ENCODE data around the gene ALDH18A1.

ALDH18A1 gene

DNA sequence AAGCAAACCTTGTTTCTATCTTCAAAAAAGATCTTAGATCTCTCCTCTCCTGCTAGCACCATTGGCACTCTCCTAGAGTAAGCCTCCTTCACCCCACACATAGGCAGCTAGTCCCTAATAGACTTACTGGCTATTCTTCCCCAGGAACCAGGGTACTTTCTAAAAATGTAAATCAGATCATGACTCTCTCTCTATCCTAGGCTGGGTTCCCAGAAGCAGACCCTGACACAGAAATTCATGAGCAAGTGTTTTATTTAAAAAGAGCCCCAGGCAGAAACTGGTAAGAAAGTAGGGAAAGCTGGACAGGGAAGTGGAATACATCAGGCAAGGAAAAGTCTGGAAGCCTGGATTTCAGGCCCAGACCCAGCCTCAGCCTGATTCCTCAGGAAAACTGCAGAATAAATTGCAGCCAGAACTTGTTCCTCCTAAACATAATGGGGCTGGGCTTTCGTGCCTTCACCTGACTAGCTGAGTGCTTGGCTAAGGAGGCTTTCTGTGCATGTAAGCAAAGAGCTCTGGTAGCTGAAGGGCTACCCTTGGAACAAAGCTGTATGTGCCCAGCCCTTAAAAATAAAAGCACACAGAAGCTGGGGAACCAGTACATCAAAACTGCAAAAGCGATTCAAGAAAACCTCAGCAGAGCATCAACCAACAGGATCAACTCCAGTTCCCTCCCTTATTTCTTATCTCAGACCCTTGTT, 76.5 kb downstream of the ALDH18A1 start:
- H3K27ac ChIP-seq = no peak overlapping the region
- H3K9me3 ChIP-seq (ENCODE audit: control insufficient read depth, low read length) = no peaks in the 10 kb centered on the region
- H3K27me3 ChIP-seq (ENCODE audit: control insufficient read depth, insufficient read depth, low read length) = no peaks in the 10 kb centered on the region
- no peaks in the 10 kb centered on the region for H3K4me1 ChIP-seq
- no peak overlapping the region for H3K9ac ChIP-seq
- H3K4me2 ChIP-seq (ENCODE audit: low read length) = no peak overlapping the region
- H2AFZ ChIP-seq = no peak overlapping the region
- TF ChIP-seq, protein P1, sequence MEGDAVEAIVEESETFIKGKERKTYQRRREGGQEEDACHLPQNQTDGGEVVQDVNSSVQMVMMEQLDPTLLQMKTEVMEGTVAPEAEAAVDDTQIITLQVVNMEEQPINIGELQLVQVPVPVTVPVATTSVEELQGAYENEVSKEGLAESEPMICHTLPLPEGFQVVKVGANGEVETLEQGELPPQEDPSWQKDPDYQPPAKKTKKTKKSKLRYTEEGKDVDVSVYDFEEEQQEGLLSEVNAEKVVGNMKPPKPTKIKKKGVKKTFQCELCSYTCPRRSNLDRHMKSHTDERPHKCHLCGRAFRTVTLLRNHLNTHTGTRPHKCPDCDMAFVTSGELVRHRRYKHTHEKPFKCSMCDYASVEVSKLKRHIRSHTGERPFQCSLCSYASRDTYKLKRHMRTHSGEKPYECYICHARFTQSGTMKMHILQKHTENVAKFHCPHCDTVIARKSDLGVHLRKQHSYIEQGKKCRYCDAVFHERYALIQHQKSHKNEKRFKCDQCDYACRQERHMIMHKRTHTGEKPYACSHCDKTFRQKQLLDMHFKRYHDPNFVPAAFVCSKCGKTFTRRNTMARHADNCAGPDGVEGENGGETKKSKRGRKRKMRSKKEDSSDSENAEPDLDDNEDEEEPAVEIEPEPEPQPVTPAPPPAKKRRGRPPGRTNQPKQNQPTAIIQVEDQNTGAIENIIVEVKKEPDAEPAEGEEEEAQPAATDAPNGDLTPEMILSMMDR (IDR thresholded peaks at IDR 0.05) = no peak
- H3K79me2 ChIP-seq = no peaks in the 10 kb centered on the region
- no peak overlapping the region for H3K4me3 ChIP-seq (ENCODE audit: low read depth, low read length)
- no peaks in the 10 kb centered on the region for H3K36me3 ChIP-seq (ENCODE audit: control insufficient read depth, insufficient read depth, low read length)

DNA sequence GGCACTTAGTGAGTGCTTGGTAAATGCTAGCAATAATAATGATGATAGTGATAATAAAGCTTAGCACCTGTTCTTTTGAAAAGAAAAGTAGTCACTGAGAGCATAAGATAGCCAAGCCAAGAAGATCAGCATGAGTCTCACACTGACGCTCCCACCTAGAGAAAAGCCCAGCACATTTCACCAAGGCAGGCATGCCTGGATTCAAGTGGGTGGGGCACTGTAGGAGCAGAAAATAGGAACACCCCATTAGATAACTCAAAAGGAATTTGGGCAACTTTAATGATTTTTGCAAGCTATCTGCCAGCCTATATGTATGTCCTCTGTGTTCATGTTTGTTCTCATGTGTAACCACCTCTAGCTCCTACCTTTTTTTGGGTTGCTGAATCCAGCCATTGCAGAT, 77.2 kb downstream of the ALDH18A1 start:
- H3K27ac ChIP-seq = no peak overlapping the region
- H3K4me2 ChIP-seq (ENCODE audit: low read length) = no peak overlapping the region
- TF ChIP-seq, protein P1 (IDR thresholded peaks at IDR 0.05) = no peak
- H3K27me3 ChIP-seq (ENCODE audit: control insufficient read depth, insufficient read depth, low read length) = no peaks in the 10 kb centered on the region
- H3K79me2 ChIP-seq = no peaks in the 10 kb centered on the region
- no peaks in the 10 kb centered on the region for H3K36me3 ChIP-seq (ENCODE audit: control insufficient read depth, insufficient read depth, low read length)
- no peak overlapping the region for H3K4me3 ChIP-seq (ENCODE audit: low read depth, low read length)
- no peaks in the 10 kb centered on the region for H3K9me3 ChIP-seq (ENCODE audit: control insufficient read depth, low read length)
- no peak overlapping the region for H3K9ac ChIP-seq
- no peak overlapping the region for H2AFZ ChIP-seq
- H3K4me1 ChIP-seq = no peaks in the 10 kb centered on the region

DNA sequence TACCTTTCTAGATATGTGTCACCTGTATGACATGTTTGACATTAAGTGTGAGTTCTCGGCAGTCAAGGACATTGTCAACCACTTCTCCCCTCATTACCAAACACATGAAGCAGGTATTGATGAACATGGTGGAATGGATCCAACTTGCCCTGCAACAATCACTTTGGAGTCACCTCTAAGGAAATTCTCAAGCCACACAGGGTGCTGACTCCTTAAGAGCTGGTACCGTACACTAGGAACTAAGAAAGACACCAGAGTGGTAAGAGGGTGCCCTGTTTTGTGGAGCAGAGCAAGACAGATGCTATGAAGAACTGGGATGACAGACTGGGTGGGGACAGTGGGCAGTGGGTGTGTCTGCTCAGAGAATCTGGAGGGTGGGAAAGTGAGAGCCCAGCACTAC, 77.9 kb downstream of the ALDH18A1 start:
- TF ChIP-seq, protein P1 (IDR thresholded peaks at IDR 0.05) = no peak
- no peaks in the 10 kb centered on the region for H3K9me3 ChIP-seq (ENCODE audit: control insufficient read depth, low read length)
- H3K27me3 ChIP-seq (ENCODE audit: control insufficient read depth, insufficient read depth, low read length) = no peaks in the 10 kb centered on the region
- H3K9ac ChIP-seq = no peak overlapping the region
- H3K4me1 ChIP-seq = no peaks in the 10 kb centered on the region
- no peak overlapping the region for H3K27ac ChIP-seq
- no peak overlapping the region for H3K4me2 ChIP-seq (ENCODE audit: low read length)
- no peak overlapping the region for H3K4me3 ChIP-seq (ENCODE audit: low read depth, low read length)
- H3K79me2 ChIP-seq = no peaks in the 10 kb centered on the region
- H2AFZ ChIP-seq = no peak overlapping the region
- H3K36me3 ChIP-seq (ENCODE audit: control insufficient read depth, insufficient read depth, low read length) = no peaks in the 10 kb centered on the region

DNA sequence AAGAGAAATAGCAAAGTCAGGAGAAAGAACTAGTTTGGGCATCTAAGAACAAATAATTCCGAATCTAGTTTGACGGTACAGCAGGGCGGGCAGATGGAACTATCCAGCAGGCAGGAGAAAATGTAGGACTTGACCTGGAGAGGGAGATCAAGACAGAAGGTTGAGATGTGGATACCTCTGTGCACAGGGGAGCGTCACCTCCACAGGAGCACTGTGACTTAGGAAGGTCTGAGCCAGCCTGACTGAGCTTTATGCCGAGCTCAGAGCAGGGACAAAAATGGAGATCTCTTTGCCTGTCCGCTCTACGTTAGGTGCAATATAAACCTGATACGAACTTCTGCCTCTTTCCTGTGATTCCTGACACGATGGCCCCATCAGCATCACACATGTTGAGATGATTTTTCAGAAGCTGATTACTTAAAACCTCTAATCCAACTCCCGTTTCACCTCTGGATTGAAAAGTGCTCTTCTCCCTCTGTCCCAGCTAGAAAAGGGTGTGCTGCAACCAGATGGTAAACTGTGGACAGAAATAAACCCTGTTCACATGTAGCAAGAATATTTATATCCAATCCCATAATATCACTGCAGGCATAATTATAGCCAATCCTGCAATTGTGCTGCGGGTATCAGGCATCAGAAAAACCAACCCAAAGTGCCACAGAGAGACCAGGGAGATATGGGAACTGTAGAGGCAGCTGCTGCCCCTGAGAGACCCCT, 81.7 kb downstream of the ALDH18A1 start:
- no peak overlapping the region for H3K9ac ChIP-seq
- TF ChIP-seq, protein P1 (IDR thresholded peaks at IDR 0.05) = no peak
- no peak overlapping the region for H3K4me2 ChIP-seq (ENCODE audit: low read length)
- no peaks in the 10 kb centered on the region for H3K36me3 ChIP-seq (ENCODE audit: control insufficient read depth, insufficient read depth, low read length)
- H2AFZ ChIP-seq = no peak overlapping the region
- no peaks in the 10 kb centered on the region for H3K9me3 ChIP-seq (ENCODE audit: control insufficient read depth, low read length)
- H3K27me3 ChIP-seq (ENCODE audit: control insufficient read depth, insufficient read depth, low read length) = no peaks in the 10 kb centered on the region
- H3K4me1 ChIP-seq = no peaks in the 10 kb centered on the region
- no peak overlapping the region for H3K27ac ChIP-seq
- H3K4me3 ChIP-seq (ENCODE audit: low read depth, low read length) = no peak overlapping the region
- H3K79me2 ChIP-seq = no peaks in the 10 kb centered on the region
